OCI-LY3 (cell line): ENCODE results near the gene JUP.

ENCODE experiments used
- H2AFZ ChIP-seq: fragments of 200-600, 300-600 bp; shearing (Covaris generic); 2 replicates; pipeline ENCODE4 v1.6.0; 2014; ENCODE audit warnings: antibody characterized with exemption, low read depth, low read length
- H3K27ac ChIP-seq: fragments of 200-600, 300-600 bp; sonication (generic); 2 replicates; pipeline ENCODE4 v1.5.1; 2014; ENCODE audit warnings: mild to moderate bottlenecking, low read length, moderate library complexity, mixed read lengths
- H3K27me3 ChIP-seq: fragments of 200-600, 300-600 bp; sonication (generic); 2 replicates; pipeline ENCODE4 v1.6.1; 2014; ENCODE audit warnings: low read depth, low read length, mixed read lengths
- H3K36me3 ChIP-seq: fragments of 200-600, 300-600 bp; sonication (generic); replicated peaks from 2 replicates; pipeline ENCODE3; 2014; ENCODE audit warnings: low read depth, low read length, mixed read lengths
- H3K4me1 ChIP-seq: fragments of 300-600, 200-600 bp; sonication (generic); 2 replicates; pipeline ENCODE4 v1.6.1; 2014; ENCODE audit warnings: low read length, mixed read lengths
- H3K4me2 ChIP-seq: fragments of 200-600, 300-600 bp; sonication (generic); 2 replicates; pipeline ENCODE4 v1.6.1; 2014; ENCODE audit warnings: low read length, mixed read lengths
- H3K4me3 ChIP-seq: fragments of 300-600, 200-600 bp; sonication (generic); 2 replicates; pipeline ENCODE4 v1.5.1; 2014; ENCODE audit warnings: antibody characterized with exemption, mild to moderate bottlenecking, low read length, moderate library complexity
- H3K79me2 ChIP-seq: fragments of 300-600, 200-600 bp; shearing (Covaris generic); 2 replicates; pipeline ENCODE4 v1.6.1; 2014; ENCODE audit warnings: mild to moderate bottlenecking, low read length, mixed read lengths
- H3K9ac ChIP-seq: fragments of 300-600, 200-600 bp; shearing (Covaris generic); 2 replicates; pipeline ENCODE4 v1.6.0; 2014; ENCODE audit warnings: mild to moderate bottlenecking, low read length, moderate library complexity
- H3K9me3 ChIP-seq: fragments of 200-600, 300-600 bp; shearing (Covaris generic); 2 replicates; pipeline ENCODE4 v1.6.1; 2014; ENCODE audit warnings: low read length, mixed read lengths; ENCODE audit not compliant: insufficient read depth
- H4K20me1 ChIP-seq: fragments of 200-600, 300-600 bp; sonication (generic); 2 replicates; pipeline ENCODE4 v1.6.1; 2016; ENCODE audit warnings: low read length, mixed read lengths; ENCODE audit not compliant: insufficient read depth
- EZH2phosphoT487 ChIP-seq: fragments of 200-600 bp; shearing (Covaris generic); IDR thresholded peaks from 2 replicates; pipeline ENCODE4 v1.6.1; 2018; ENCODE audit warnings: antibody characterized with exemption, mixed run types, low read depth
- TF ChIP-seq, protein P1 (sequence below): fragments of 200-600, 300-600 bp; sonication (generic); IDR thresholded peaks from 2 replicates; pipeline ENCODE4 v1.5.1; 2014; ENCODE audit warnings: antibody characterized with exemption, low read length, low read depth

JUP gene

DNA sequence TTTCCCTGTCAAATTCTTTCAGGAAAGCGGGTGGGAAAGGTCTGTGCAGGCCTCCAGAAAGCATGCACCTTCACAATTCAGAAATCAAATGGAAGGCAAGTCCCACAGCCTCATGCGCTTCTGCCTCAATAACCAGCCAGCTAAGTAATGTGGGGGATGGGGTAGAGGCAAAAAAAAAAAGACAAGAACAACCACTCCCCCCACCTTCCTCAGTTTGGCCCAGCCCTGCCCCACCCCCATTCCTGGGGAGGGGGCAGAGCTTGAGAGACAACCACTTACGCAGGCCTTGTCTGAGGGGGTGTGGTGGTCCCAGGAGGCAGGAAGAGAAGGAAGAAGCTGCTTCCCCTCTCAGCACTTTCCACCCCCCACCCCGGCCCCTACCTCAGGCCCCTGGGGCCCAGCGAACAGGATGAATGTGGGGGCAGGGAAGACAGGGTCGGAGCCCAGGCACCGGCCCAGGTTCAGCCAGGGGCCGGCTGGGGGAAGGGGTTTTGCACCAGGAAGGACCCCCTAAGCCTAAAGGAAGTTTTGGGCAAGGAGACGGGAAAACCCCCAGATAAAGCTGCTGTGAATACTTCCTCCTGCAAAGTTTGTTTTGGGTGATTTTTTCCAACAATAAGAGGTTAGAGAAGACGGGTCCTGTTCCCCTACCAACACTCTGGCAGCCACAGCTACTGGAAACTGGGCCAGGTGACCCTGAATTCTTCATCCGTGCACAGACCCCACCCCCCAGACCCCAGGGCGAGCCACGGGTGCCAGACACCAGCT, 1.2 kb downstream of the JUP start:
- Histone ChIP-seq H3K79me2 (no peaks in the 10 kb centered on the region), H3K4me3 (peak overlapping the region; percentile 56), H3K9me3 (no peaks in the 10 kb centered on the region), H3K4me2 (peak overlapping the region; percentile 76), H3K27me3 (0 out of 2 replicates have a peak, but pooled peaks cover 4% of the 10 kb centered on the region), H3K27ac (peak overlapping the region; percentile 44), H2AFZ (peak overlapping the region; percentile 95), H4K20me1 (no peaks in the 10 kb centered on the region), H3K4me1 (peaks cover 22% of the 10 kb centered on the region), H3K9ac (peak overlapping the region; percentile 61), H3K36me3 (no peaks in the 10 kb centered on the region)
- TF ChIP-seq, protein P1, sequence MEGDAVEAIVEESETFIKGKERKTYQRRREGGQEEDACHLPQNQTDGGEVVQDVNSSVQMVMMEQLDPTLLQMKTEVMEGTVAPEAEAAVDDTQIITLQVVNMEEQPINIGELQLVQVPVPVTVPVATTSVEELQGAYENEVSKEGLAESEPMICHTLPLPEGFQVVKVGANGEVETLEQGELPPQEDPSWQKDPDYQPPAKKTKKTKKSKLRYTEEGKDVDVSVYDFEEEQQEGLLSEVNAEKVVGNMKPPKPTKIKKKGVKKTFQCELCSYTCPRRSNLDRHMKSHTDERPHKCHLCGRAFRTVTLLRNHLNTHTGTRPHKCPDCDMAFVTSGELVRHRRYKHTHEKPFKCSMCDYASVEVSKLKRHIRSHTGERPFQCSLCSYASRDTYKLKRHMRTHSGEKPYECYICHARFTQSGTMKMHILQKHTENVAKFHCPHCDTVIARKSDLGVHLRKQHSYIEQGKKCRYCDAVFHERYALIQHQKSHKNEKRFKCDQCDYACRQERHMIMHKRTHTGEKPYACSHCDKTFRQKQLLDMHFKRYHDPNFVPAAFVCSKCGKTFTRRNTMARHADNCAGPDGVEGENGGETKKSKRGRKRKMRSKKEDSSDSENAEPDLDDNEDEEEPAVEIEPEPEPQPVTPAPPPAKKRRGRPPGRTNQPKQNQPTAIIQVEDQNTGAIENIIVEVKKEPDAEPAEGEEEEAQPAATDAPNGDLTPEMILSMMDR = no peak
- no peak for TF ChIP-seq EZH2phosphoT487

DNA sequence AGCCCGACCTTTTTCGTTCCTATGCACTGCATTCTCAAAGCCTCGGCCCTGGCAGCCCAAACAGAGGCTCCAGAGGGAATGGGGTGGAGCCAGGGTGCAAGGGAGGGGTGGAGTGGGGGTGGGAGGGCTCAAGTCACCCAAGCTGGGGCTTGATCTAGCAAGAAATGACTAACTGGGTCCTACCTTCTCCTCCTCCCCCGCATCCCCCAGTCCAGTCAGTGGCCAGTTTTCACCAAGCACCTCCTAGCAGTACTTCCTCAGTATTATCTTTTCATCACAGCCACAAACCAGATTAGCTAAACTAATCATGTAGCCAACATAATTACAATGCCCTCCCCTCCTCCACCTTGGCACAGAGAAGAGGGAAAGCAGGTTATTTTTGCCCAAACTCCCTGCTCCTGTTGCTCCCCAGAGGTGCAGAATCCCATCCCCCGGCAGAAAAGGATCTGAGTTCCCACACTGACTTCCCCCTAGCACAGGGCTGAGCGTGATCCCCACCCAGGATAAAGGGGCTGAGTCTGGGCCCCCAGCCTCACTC, 2.2 kb downstream of the JUP start:
- no peaks in the 10 kb centered on the region for H3K79me2 ChIP-seq
- peak overlapping the region; percentile 23; the same call in 1 of the 2 replicates for H2AFZ ChIP-seq
- H3K27me3 ChIP-seq = 0 out of 2 replicates have a peak, but pooled peaks cover 2% of the 10 kb centered on the region
- no peaks in the 10 kb centered on the region for H4K20me1 ChIP-seq
- H3K4me1 ChIP-seq = peaks cover 22% of the 10 kb centered on the region
- no peaks in the 10 kb centered on the region for H3K36me3 ChIP-seq
- H3K9ac ChIP-seq = no peak overlapping the region; the same call in 1 of the 2 replicates
- no peak overlapping the region for H3K27ac ChIP-seq
- H3K9me3 ChIP-seq = no peaks in the 10 kb centered on the region
- H3K4me2 ChIP-seq = peak overlapping the region; percentile 76
- TF ChIP-seq, protein P1 = no peak
- TF ChIP-seq EZH2phosphoT487 = no peak
- H3K4me3 ChIP-seq = peak overlapping the region; percentile 56; the same call in 1 of the 2 replicates

DNA sequence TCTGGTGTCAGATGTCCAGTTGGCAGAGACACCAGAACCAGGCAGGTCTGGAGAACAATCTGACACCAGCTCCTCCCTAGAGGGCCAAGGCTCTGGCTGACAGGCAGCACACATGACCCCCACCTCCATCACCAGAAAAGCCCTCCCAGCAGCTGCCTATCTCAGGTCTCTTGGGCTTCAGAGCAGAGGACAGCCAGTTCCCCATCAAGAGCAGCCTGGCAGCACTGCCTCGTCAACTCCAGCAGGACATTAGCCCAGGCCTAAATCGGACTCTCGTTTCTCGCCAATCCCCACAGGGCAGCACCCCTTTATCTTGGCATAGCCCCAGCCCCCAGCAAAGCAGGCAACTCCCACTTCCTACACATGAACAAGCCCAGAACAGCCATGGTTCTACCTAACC, 4.4 kb downstream of the JUP start:
- Histone ChIP-seq H3K27ac (no peak overlapping the region), H3K4me2 (no peak overlapping the region), H3K4me1 (peaks cover 22% of the 10 kb centered on the region), H3K9ac (no peak overlapping the region), H3K79me2 (no peaks in the 10 kb centered on the region), H3K36me3 (no peaks in the 10 kb centered on the region), H3K4me3 (no peak overlapping the region), H3K27me3 (no peaks in the 10 kb centered on the region), H2AFZ (no peak overlapping the region), H3K9me3 (no peaks in the 10 kb centered on the region), H4K20me1 (no peaks in the 10 kb centered on the region)
- TF ChIP-seq, protein P1 = no peak
- no peak for TF ChIP-seq EZH2phosphoT487

DNA sequence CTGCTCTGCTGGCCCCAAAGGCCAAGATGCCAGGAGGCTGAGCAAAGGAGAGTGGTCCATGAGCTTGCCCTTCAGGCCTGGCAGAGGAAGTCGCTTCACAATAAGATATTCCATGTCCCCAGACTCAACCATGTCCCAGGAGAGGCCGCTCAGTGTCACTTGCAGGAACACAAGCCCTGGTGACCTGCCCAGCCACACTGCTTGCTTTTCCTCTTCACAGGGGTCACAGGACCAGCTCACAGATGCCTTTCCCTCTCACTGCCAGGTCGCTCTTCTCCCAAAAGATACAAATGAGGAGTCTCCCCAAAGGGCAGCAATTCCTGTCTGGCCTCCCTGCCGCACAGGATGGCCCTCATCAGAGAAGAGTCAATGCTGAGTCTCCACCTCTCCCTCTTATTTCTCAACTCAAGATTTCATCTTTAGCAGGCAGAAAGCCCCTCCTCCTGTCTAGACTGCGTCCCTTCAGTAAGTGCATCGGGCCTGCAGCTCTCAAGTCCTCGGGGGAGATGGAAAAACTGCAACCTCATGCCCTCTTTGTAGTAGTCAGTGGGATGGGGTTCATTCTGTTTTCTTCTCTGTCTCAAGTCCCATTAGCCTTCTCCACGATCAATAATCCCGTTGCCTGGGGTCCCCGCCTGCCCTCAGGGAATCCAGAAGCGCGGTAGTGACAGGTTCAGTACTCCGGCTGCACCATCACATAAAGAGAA, 5.0 kb downstream of the JUP start:
- TF ChIP-seq, protein P1 = no peak
- H3K4me2 ChIP-seq = no peak overlapping the region
- H4K20me1 ChIP-seq = no peaks in the 10 kb centered on the region
- no peak overlapping the region for H3K27ac ChIP-seq
- no peaks in the 10 kb centered on the region for H3K79me2 ChIP-seq
- H3K36me3 ChIP-seq = no peaks in the 10 kb centered on the region
- no peak overlapping the region for H3K9ac ChIP-seq
- H3K27me3 ChIP-seq = no peaks in the 10 kb centered on the region
- no peaks in the 10 kb centered on the region for H3K9me3 ChIP-seq
- H3K4me3 ChIP-seq = no peak overlapping the region
- no peak overlapping the region for H2AFZ ChIP-seq
- peaks cover 22% of the 10 kb centered on the region for H3K4me1 ChIP-seq
